ENCODE measurements around the gene ZNF236.

Gene ZNF236

GRCh38 chr18:76881744-76882143 is 59.4 kb downstream of the ZNF236 start:
- TF ChIP-seq, protein P1, sequence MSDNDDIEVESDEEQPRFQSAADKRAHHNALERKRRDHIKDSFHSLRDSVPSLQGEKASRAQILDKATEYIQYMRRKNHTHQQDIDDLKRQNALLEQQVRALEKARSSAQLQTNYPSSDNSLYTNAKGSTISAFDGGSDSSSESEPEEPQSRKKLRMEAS (IDR thresholded peaks at IDR 0.05): no peak
- TF ChIP-seq, protein P2, sequence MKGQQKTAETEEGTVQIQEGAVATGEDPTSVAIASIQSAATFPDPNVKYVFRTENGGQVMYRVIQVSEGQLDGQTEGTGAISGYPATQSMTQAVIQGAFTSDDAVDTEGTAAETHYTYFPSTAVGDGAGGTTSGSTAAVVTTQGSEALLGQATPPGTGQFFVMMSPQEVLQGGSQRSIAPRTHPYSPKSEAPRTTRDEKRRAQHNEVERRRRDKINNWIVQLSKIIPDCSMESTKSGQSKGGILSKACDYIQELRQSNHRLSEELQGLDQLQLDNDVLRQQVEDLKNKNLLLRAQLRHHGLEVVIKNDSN (IDR thresholded peaks at IDR 0.05): no peak
- TF ChIP-seq NFIC (IDR thresholded peaks at IDR 0.05) (no peak), TEAD4 (IDR thresholded peaks at IDR 0.05) (no peak), YY1 (IDR thresholded peaks at IDR 0.05; ENCODE audit: low read depth) (no peak), EGR1 (IDR thresholded peaks at IDR 0.05) (no peak), FOXM1 (IDR thresholded peaks at IDR 0.05; ENCODE audit: borderline replicate concordance, low read depth) (no peak), TAF1 (IDR thresholded peaks at IDR 0.05; ENCODE audit: low read depth) (no peak), TCF12 (IDR thresholded peaks at IDR 0.05; ENCODE audit: low read depth) (no peak), ZBTB7A (IDR thresholded peaks at IDR 0.05; ENCODE audit: low read depth) (no peak), RAD21 (IDR thresholded peaks at IDR 0.05; ENCODE audit: low read depth) (no peak)
- TF ChIP-seq, protein P3, sequence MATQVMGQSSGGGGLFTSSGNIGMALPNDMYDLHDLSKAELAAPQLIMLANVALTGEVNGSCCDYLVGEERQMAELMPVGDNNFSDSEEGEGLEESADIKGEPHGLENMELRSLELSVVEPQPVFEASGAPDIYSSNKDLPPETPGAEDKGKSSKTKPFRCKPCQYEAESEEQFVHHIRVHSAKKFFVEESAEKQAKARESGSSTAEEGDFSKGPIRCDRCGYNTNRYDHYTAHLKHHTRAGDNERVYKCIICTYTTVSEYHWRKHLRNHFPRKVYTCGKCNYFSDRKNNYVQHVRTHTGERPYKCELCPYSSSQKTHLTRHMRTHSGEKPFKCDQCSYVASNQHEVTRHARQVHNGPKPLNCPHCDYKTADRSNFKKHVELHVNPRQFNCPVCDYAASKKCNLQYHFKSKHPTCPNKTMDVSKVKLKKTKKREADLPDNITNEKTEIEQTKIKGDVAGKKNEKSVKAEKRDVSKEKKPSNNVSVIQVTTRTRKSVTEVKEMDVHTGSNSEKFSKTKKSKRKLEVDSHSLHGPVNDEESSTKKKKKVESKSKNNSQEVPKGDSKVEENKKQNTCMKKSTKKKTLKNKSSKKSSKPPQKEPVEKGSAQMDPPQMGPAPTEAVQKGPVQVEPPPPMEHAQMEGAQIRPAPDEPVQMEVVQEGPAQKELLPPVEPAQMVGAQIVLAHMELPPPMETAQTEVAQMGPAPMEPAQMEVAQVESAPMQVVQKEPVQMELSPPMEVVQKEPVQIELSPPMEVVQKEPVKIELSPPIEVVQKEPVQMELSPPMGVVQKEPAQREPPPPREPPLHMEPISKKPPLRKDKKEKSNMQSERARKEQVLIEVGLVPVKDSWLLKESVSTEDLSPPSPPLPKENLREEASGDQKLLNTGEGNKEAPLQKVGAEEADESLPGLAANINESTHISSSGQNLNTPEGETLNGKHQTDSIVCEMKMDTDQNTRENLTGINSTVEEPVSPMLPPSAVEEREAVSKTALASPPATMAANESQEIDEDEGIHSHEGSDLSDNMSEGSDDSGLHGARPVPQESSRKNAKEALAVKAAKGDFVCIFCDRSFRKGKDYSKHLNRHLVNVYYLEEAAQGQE (IDR thresholded peaks at IDR 0.05; ENCODE audit: low read depth): no peak

DNA sequence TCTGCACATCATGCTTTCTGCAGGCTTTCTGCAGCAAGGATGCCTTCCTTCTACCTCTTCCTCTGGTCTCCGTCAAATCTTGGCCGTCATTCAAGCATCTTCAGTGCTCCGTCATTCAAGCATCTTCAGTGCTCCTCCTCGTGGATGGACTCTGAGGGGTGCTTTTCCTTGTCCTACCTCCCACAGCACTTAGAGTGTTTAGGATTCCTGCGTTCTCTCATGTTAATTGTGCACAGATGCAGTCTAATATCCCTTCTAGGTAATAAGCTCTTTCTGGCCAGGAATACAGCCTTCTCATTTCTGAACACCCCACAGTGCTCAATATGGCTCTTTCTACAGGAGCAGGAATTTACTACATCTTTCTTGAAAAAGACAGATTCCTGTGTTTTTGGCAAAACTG is 59.8 kb downstream of the ZNF236 start:
- TF ChIP-seq CEBPB (IDR thresholded peaks at IDR 0.05): no peak
- TF ChIP-seq CREB1 (IDR thresholded peaks at IDR 0.05; ENCODE audit: low read depth): no peak
- TF ChIP-seq, protein P3 (IDR thresholded peaks at IDR 0.05; ENCODE audit: low read depth): no peak
- no peak for TF ChIP-seq EP300 (IDR thresholded peaks at IDR 0.05; ENCODE audit: borderline replicate concordance)
- no peak for TF ChIP-seq TEAD4 (IDR thresholded peaks at IDR 0.05)
- no peak for TF ChIP-seq ZBTB7A (IDR thresholded peaks at IDR 0.05; ENCODE audit: low read depth)
- TF ChIP-seq, protein P2 (IDR thresholded peaks at IDR 0.05): no peak
- TF ChIP-seq, protein P1 (IDR thresholded peaks at IDR 0.05): no peak
- TF ChIP-seq FOXM1 (IDR thresholded peaks at IDR 0.05; ENCODE audit: borderline replicate concordance, low read depth): no peak
- no peak for TF ChIP-seq RAD21 (IDR thresholded peaks at IDR 0.05; ENCODE audit: low read depth)
- no peak for TF ChIP-seq TCF12 (IDR thresholded peaks at IDR 0.05; ENCODE audit: low read depth)
- TF ChIP-seq NFIC (IDR thresholded peaks at IDR 0.05): no peak
- no peak for TF ChIP-seq YY1 (IDR thresholded peaks at IDR 0.05; ENCODE audit: low read depth)
- TF ChIP-seq TAF1 (IDR thresholded peaks at IDR 0.05; ENCODE audit: low read depth): no peak
- TF ChIP-seq EGR1 (IDR thresholded peaks at IDR 0.05): no peak

- TF ChIP-seq CEBPB (IDR thresholded peaks at IDR 0.05) (no peak), FOXM1 (IDR thresholded peaks at IDR 0.05; ENCODE audit: borderline replicate concordance, low read depth) (no peak), NFIC (IDR thresholded peaks at IDR 0.05) (no peak), TEAD4 (IDR thresholded peaks at IDR 0.05) (no peak), ZBTB7A (IDR thresholded peaks at IDR 0.05; ENCODE audit: low read depth) (no peak), TCF12 (IDR thresholded peaks at IDR 0.05; ENCODE audit: low read depth) (no peak), EGR1 (IDR thresholded peaks at IDR 0.05) (no peak), EP300 (IDR thresholded peaks at IDR 0.05; ENCODE audit: borderline replicate concordance) (no peak), YY1 (IDR thresholded peaks at IDR 0.05; ENCODE audit: low read depth) (no peak), CREB1 (IDR thresholded peaks at IDR 0.05; ENCODE audit: low read depth) (no peak), TAF1 (IDR thresholded peaks at IDR 0.05; ENCODE audit: low read depth) (no peak), RAD21 (IDR thresholded peaks at IDR 0.05; ENCODE audit: low read depth) (no peak)
- TF ChIP-seq, protein P3 (IDR thresholded peaks at IDR 0.05; ENCODE audit: low read depth): no peak
- TF ChIP-seq, protein P2 (IDR thresholded peaks at IDR 0.05): no peak
- TF ChIP-seq, protein P1 (IDR thresholded peaks at IDR 0.05): no peak
These were observed 62.6 kb downstream of the ZNF236 start for GRCh38 chr18:76885001-76885400.

All from Ishikawa (cell line).